Chondrocyte (in vitro differentiated cells): ENCODE measurements around the gene ITGBL1. TPM values are rescaled to one million over a fixed set of nuclear protein-coding genes. Genes with fewer than 3 reads are reported as not detected.

Experiments
- DNase-seq: peaks from one replicate; pipeline ENCODE4 v3.0.0; 2021; ENCODE audit warnings: mixed read lengths, low spot score
- H3K27ac Mint-ChIP-seq: one replicate; pipeline ENCODE4 v1.8.0; 2021; ENCODE audit warnings: mild to moderate bottlenecking, moderate library complexity, mixed read lengths; ENCODE audit not compliant: unreplicated experiment
- H3K27me3 Mint-ChIP-seq: 2 replicates; pipeline ENCODE4 v1.8.0; 2021; ENCODE audit warnings: low read depth, mixed read lengths
- H3K36me3 Mint-ChIP-seq: 2 replicates; pipeline ENCODE4 v1.8.0; 2021; ENCODE audit warnings: low read depth, mixed read lengths
- H3K4me1 Mint-ChIP-seq: 2 replicates; pipeline ENCODE4 v1.8.0; 2021; ENCODE audit warnings: low read depth, mild to moderate bottlenecking, mixed read lengths
- H3K4me3 Mint-ChIP-seq: one replicate; pipeline ENCODE4 v1.8.0; 2021; ENCODE audit warnings: mild to moderate bottlenecking, moderate library complexity, mixed read lengths; ENCODE audit not compliant: unreplicated experiment
- H3K9me3 Mint-ChIP-seq: 2 replicates; pipeline ENCODE4 v1.8.0; 2021; ENCODE audit warnings: low read depth, mixed read lengths
- total RNA-seq: library from RNA; stranded (reverse); gene quantifications from 3 replicates; pipeline ENCODE4 v1.2.1, GENCODE V29; 2021
- TF ChIP-seq, protein P1 (sequence below): fragments of 200-600 bp; sonication (generic); IDR thresholded peaks from 2 replicates; pipeline ENCODE4 v1.5.0; 2021; ENCODE audit warnings: antibody characterized with exemption, mild to moderate bottlenecking, moderate library complexity

ITGBL1 gene
- total RNA-seq, 1 donor from 2014 or later, result 407 TPM

GRCh38 chr13:101738336-101738735 lies 285.9 kb downstream of the ITGBL1 start:
- TF ChIP-seq, protein P1, sequence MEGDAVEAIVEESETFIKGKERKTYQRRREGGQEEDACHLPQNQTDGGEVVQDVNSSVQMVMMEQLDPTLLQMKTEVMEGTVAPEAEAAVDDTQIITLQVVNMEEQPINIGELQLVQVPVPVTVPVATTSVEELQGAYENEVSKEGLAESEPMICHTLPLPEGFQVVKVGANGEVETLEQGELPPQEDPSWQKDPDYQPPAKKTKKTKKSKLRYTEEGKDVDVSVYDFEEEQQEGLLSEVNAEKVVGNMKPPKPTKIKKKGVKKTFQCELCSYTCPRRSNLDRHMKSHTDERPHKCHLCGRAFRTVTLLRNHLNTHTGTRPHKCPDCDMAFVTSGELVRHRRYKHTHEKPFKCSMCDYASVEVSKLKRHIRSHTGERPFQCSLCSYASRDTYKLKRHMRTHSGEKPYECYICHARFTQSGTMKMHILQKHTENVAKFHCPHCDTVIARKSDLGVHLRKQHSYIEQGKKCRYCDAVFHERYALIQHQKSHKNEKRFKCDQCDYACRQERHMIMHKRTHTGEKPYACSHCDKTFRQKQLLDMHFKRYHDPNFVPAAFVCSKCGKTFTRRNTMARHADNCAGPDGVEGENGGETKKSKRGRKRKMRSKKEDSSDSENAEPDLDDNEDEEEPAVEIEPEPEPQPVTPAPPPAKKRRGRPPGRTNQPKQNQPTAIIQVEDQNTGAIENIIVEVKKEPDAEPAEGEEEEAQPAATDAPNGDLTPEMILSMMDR, result no peak
- Mint-ChIP-seq H3K27me3 (no peaks in the 10 kb centered on the region), H3K27ac (no peak overlapping the region), H3K4me3 (no peak overlapping the region), H3K4me1 (peaks cover 3% of the 10 kb centered on the region), H3K9me3 (no peaks in the 10 kb centered on the region), H3K36me3 (no peaks in the 10 kb centered on the region)
- no peak for DNase-seq

- H3K27ac Mint-ChIP-seq, result no peak overlapping the region
- no peaks in the 10 kb centered on the region for H3K27me3 Mint-ChIP-seq
- H3K4me1 Mint-ChIP-seq, result peaks cover 3% of the 10 kb centered on the region
- no peaks in the 10 kb centered on the region for H3K36me3 Mint-ChIP-seq
- H3K9me3 Mint-ChIP-seq, result no peaks in the 10 kb centered on the region
- H3K4me3 Mint-ChIP-seq, result no peak overlapping the region
- no peak for DNase-seq
- TF ChIP-seq, protein P1, result no peak
Measured at GRCh38 chr13:101739382-101740178, 287.1 kb downstream of the ITGBL1 start.

- H3K36me3 Mint-ChIP-seq, result no peaks in the 10 kb centered on the region
- TF ChIP-seq, protein P1, result no peak
- H3K27ac Mint-ChIP-seq, result no peak overlapping the region
- H3K27me3 Mint-ChIP-seq, result no peaks in the 10 kb centered on the region
- no peak overlapping the region for H3K4me3 Mint-ChIP-seq
- DNase-seq, result no peak
- H3K4me1 Mint-ChIP-seq, result peaks cover 15% of the 10 kb centered on the region
- no peaks in the 10 kb centered on the region for H3K9me3 Mint-ChIP-seq
Measured at GRCh38 chr13:101746513-101746912, 294.0 kb downstream of the ITGBL1 start.

GRCh38 chr13:101747039-101747438 lies 294.6 kb downstream of the ITGBL1 start:
- no peaks in the 10 kb centered on the region for H3K27me3 Mint-ChIP-seq
- H3K36me3 Mint-ChIP-seq, result no peaks in the 10 kb centered on the region
- TF ChIP-seq, protein P1, result no peak
- DNase-seq, result no peak
- no peak overlapping the region for H3K27ac Mint-ChIP-seq
- H3K4me1 Mint-ChIP-seq, result peaks cover 19% of the 10 kb centered on the region
- H3K9me3 Mint-ChIP-seq, result no peaks in the 10 kb centered on the region
- no peak overlapping the region for H3K4me3 Mint-ChIP-seq

- TF ChIP-seq, protein P1, result no peak
- no peaks in the 10 kb centered on the region for H3K27me3 Mint-ChIP-seq
- H3K4me3 Mint-ChIP-seq, result no peak overlapping the region
- no peaks in the 10 kb centered on the region for H3K9me3 Mint-ChIP-seq
- H3K36me3 Mint-ChIP-seq, result no peaks in the 10 kb centered on the region
- DNase-seq, result no peak
- H3K27ac Mint-ChIP-seq, result no peak overlapping the region
- H3K4me1 Mint-ChIP-seq, result peaks cover 28% of the 10 kb centered on the region
Measured at GRCh38 chr13:101749584-101749983, 297.1 kb downstream of the ITGBL1 start.
